GM12891 (cell line): Measurements from ENCODE around the gene SREBF2.

ENCODE experiments used
- PAX5 ChIP-seq: IDR thresholded peaks from 2 replicates; pipeline ENCODE4 v1.6.1; 2011; ENCODE audit warnings: low read length, moderate library complexity, mild to moderate bottlenecking; ENCODE audit not compliant: insufficient read depth, severe bottlenecking
- POLR2A ChIP-seq: IDR thresholded peaks from 2 replicates; pipeline ENCODE4 v1.6.1; 2011; ENCODE audit warnings: low read depth, low read length, control low read depth
- POLR2AphosphoS5 ChIP-seq: IDR thresholded peaks from 2 replicates; pipeline ENCODE4 v1.6.1; 2011; ENCODE audit warnings: low read depth, low read length, control low read depth
- SPI1 ChIP-seq: IDR thresholded peaks from 2 replicates; pipeline ENCODE4 v1.6.1; 2011; ENCODE audit warnings: low read depth, low read length, control low read depth
- TAF1 ChIP-seq: IDR thresholded peaks from 2 replicates; pipeline ENCODE4 v1.6.1; 2011; ENCODE audit warnings: low read depth, low read length, control low read depth

- TF ChIP-seq POLR2AphosphoS5 (no peak), TAF1 (no peak), POLR2A (no peak), SPI1 (no peak), PAX5 (no peak)
Observed at GRCh38 chr22:41910050-41911000, 77.4 kb downstream of the SREBF2 start.
